Measurements from ENCODE around the gene OAF.

GRCh38 chr11:120185706-120186455, 25.0 kb upstream of the OAF start:
- TF ChIP-seq NFRKB (IDR thresholded peaks at IDR 0.05) (no peak), FOXM1 (IDR thresholded peaks at IDR 0.05; ENCODE audit: borderline replicate concordance) (no peak), FOXA1 (IDR thresholded peaks at IDR 0.05) (no peak), SP1 (IDR thresholded peaks at IDR 0.05) (no peak), SUZ12 (IDR thresholded peaks at IDR 0.05) (no peak), L3MBTL2 (conservative IDR thresholded peaks at IDR 0.05) (no peak), TARDBP (IDR thresholded peaks at IDR 0.05) (no peak), ARNT (IDR thresholded peaks at IDR 0.05) (no peak), HDGF (IDR thresholded peaks at IDR 0.05; ENCODE audit: borderline replicate concordance) (no peak), ZNF384 (IDR thresholded peaks at IDR 0.05) (no peak)
